OCI-LY1 (cell line): ENCODE data around the gene RBMS1.
"Not testable (repeated sequence)": the region's sequence is repeated elsewhere in the genome, so short reads cannot be mapped to it uniquely, and the experiment has no call there.

ENCODE experiments used
- H2AFZ ChIP-seq: fragments of 200-600 bp; sonication (generic), shearing (Covaris generic); 2 replicates; pipeline ENCODE4 v1.6.0; 2014; ENCODE audit warnings: antibody characterized with exemption, mild to moderate bottlenecking, low read length
- H3F3A ChIP-seq: fragments of 200-600 bp; sonication (generic), shearing (Covaris generic); 2 replicates; pipeline ENCODE4 v1.6.0; 2014; ENCODE audit warnings: mild to moderate bottlenecking, antibody characterized with exemption, low read length, moderate library complexity; ENCODE audit not compliant: insufficient read depth
- H3K27ac ChIP-seq: fragments of 200-600 bp; sonication (generic); 2 replicates; pipeline ENCODE4 v1.5.1; 2014; ENCODE audit warnings: low read length, mixed run types, mild to moderate bottlenecking, low read depth; ENCODE audit not compliant: poor library complexity, severe bottlenecking
- H3K27me3 ChIP-seq: fragments of 200-600 bp; sonication (generic); 2 replicates; pipeline ENCODE4 v1.6.0; 2014; ENCODE audit warnings: antibody characterized with exemption, mild to moderate bottlenecking, low read length, moderate library complexity; ENCODE audit not compliant: insufficient read depth
- H3K36me3 ChIP-seq: fragments of 200-600 bp; sonication (generic); 2 replicates; pipeline ENCODE4 v1.6.1; 2014; ENCODE audit warnings: mild to moderate bottlenecking, antibody characterized with exemption, low read length, moderate library complexity, mixed read lengths; ENCODE audit not compliant: insufficient read depth
- H3K4me1 ChIP-seq: fragments of 200-600 bp; sonication (generic); 2 replicates; pipeline ENCODE4 v1.5.1; 2014; ENCODE audit warnings: mild to moderate bottlenecking, low read length, moderate library complexity; ENCODE audit not compliant: insufficient read depth, severe bottlenecking
- H3K4me2 ChIP-seq: fragments of 200-600 bp; sonication (generic), shearing (Covaris generic); 2 replicates; pipeline ENCODE4 v1.6.1; 2014; ENCODE audit warnings: low read length
- H3K4me3 ChIP-seq: fragments of 200-600 bp; sonication (generic); 2 replicates; pipeline ENCODE4 v1.5.1; 2014; ENCODE audit warnings: low read length, low read depth, mild to moderate bottlenecking, mixed read lengths; ENCODE audit not compliant: poor library complexity, severe bottlenecking
- H3K79me2 ChIP-seq: fragments of 200-600 bp; shearing (Covaris generic); 2 replicates; pipeline ENCODE4 v1.6.1; 2016; ENCODE audit warnings: mixed run types, low read length, mixed read lengths; ENCODE audit not compliant: insufficient read depth
- H3K9ac ChIP-seq: fragments of 200-600 bp; sonication (generic), shearing (Covaris generic); 2 replicates; pipeline ENCODE4 v1.6.1; 2014; ENCODE audit warnings: mild to moderate bottlenecking, low read length, mixed read lengths
- H3K9me2 ChIP-seq: fragments of 200-600 bp; sonication (generic), shearing (Covaris generic); 2 replicates; pipeline ENCODE4 v1.6.1; 2014; ENCODE audit warnings: low read depth, mild to moderate bottlenecking, low read length, mixed read lengths
- H3K9me3 ChIP-seq: fragments of 200-600 bp; shearing (Covaris generic); 2 replicates; pipeline ENCODE4 v1.6.1; 2014; ENCODE audit warnings: low read length, mixed read lengths
- H4K20me1 ChIP-seq: fragments of 200-600 bp; sonication (generic), shearing (Covaris generic); 2 replicates; pipeline ENCODE4 v1.6.0; 2016; ENCODE audit warnings: mild to moderate bottlenecking, low read length; ENCODE audit not compliant: insufficient read depth
- CTCF ChIP-seq: fragments of 200-600 bp; sonication (generic), shearing (Covaris generic); IDR thresholded peaks from 2 replicates; pipeline ENCODE4 v1.5.1; 2017; ENCODE audit warnings: mild to moderate bottlenecking, antibody characterized with exemption, low read length, moderate library complexity, mixed read lengths
- EZH2 ChIP-seq: fragments of 200-600 bp; sonication (generic), shearing (Covaris generic); IDR thresholded peaks from 2 replicates; pipeline ENCODE4 v1.8.0; 2017; ENCODE audit warnings: borderline replicate concordance, mixed run types, mild to moderate bottlenecking, antibody characterized with exemption, low read length, moderate library complexity, mixed read lengths

Gene RBMS1

GRCh38 chr2:160442603-160443002, 51.0 kb downstream of the RBMS1 start:
- Histone ChIP-seq H3K9me2 (no peaks in the 10 kb centered on the region), H3K79me2 (no peaks in the 10 kb centered on the region)

GRCh38 chr2:160440888-160441287, 52.7 kb downstream of the RBMS1 start:
- Histone ChIP-seq H3K27me3 (no peaks in the 10 kb centered on the region), H3K27ac (no peak overlapping the region), H3F3A (no peaks in the 10 kb centered on the region), H3K4me1 (no peaks in the 10 kb centered on the region), H3K9me2 (no peaks in the 10 kb centered on the region), H2AFZ (no peak overlapping the region), H3K9me3 (no peaks in the 10 kb centered on the region), H3K36me3 (no peaks in the 10 kb centered on the region), H3K4me3 (no peak overlapping the region), H3K79me2 (no peaks in the 10 kb centered on the region), H4K20me1 (no peaks in the 10 kb centered on the region), H3K9ac (no peak overlapping the region), H3K4me2 (no peak overlapping the region)
- no peak for TF ChIP-seq EZH2
- no peak for TF ChIP-seq CTCF

More at GRCh38 chr2:160442603-160443002, 51.0 kb downstream of the RBMS1 start:
- Histone ChIP-seq H2AFZ (no peak overlapping the region), H3K4me3 (no peak overlapping the region), H3K27me3 (no peaks in the 10 kb centered on the region), H3K36me3 (no peaks in the 10 kb centered on the region), H3K9me3 (no peaks in the 10 kb centered on the region), H4K20me1 (no peaks in the 10 kb centered on the region), H3K9ac (no peak overlapping the region), H3K4me1 (no peaks in the 10 kb centered on the region), H3F3A (no peaks in the 10 kb centered on the region), H3K4me2 (no peak overlapping the region), H3K27ac (no peak overlapping the region)
- TF ChIP-seq EZH2 (no peak), CTCF (no peak)

GRCh38 chr2:160439038-160439437, 54.6 kb downstream of the RBMS1 start:
- H3K9ac ChIP-seq, H3K4me1 ChIP-seq, H4K20me1 ChIP-seq, H3K4me3 ChIP-seq, H3K27me3 ChIP-seq, H3K79me2 ChIP-seq, H3K36me3 ChIP-seq, H3K9me3 ChIP-seq, H3K27ac ChIP-seq, H3K9me2 ChIP-seq, H3F3A ChIP-seq, H2AFZ ChIP-seq, H3K4me2 ChIP-seq: not testable (repeated sequence)

- H3K4me3 ChIP-seq: no peak overlapping the region
- no peaks in the 10 kb centered on the region for H4K20me1 ChIP-seq
- TF ChIP-seq CTCF (no peak), EZH2 (no peak)
- no peaks in the 10 kb centered on the region for H3F3A ChIP-seq
- no peak overlapping the region for H3K27ac ChIP-seq
- H3K4me2 ChIP-seq: no peak overlapping the region
- H3K27me3 ChIP-seq: no peaks in the 10 kb centered on the region
- no peaks in the 10 kb centered on the region for H3K36me3 ChIP-seq
- H3K9me2 ChIP-seq: no peaks in the 10 kb centered on the region
- no peaks in the 10 kb centered on the region for H3K79me2 ChIP-seq
- H3K9me3 ChIP-seq: no peaks in the 10 kb centered on the region
- H2AFZ ChIP-seq: no peak overlapping the region
- H3K4me1 ChIP-seq: no peaks in the 10 kb centered on the region
- no peak overlapping the region for H3K9ac ChIP-seq
These were observed 56.3 kb downstream of the RBMS1 start for GRCh38 chr2:160437273-160437672.
